Glutamatergic neuron (in vitro differentiated cells): Measurements from ENCODE around the gene IL1RAP. TPM values are rescaled to one million over a fixed set of nuclear protein-coding genes. Genes with fewer than 3 reads are reported as not detected.

ENCODE experiments used
- DNase-seq: peaks from one replicate; pipeline ENCODE4 v3.0.0; 2022
- H3K27ac Mint-ChIP-seq: one replicate; pipeline ENCODE4 v1.8.0; 2020; ENCODE audit warnings: mild to moderate bottlenecking, mixed read lengths, inconsistent platforms; ENCODE audit not compliant: unreplicated experiment
- H3K27me3 Mint-ChIP-seq: one replicate; pipeline ENCODE4 v1.8.0; 2020; ENCODE audit warnings: mild to moderate bottlenecking, moderate library complexity, mixed read lengths, inconsistent platforms; ENCODE audit not compliant: unreplicated experiment
- H3K36me3 Mint-ChIP-seq: one replicate; pipeline ENCODE4 v1.8.0; 2020; ENCODE audit warnings: mild to moderate bottlenecking, mixed read lengths, inconsistent platforms; ENCODE audit not compliant: unreplicated experiment
- H3K4me1 Mint-ChIP-seq: one replicate; pipeline ENCODE4 v1.8.0; 2020; ENCODE audit warnings: mild to moderate bottlenecking, low read depth, mixed read lengths, inconsistent platforms; ENCODE audit not compliant: unreplicated experiment
- H3K4me3 Mint-ChIP-seq: one replicate; pipeline ENCODE4 v1.8.0; 2020; ENCODE audit warnings: mild to moderate bottlenecking, mixed read lengths, inconsistent platforms; ENCODE audit not compliant: unreplicated experiment
- H3K9me3 Mint-ChIP-seq: one replicate; pipeline ENCODE4 v1.8.0; 2020; ENCODE audit warnings: mild to moderate bottlenecking, moderate library complexity, mixed read lengths, inconsistent platforms; ENCODE audit not compliant: unreplicated experiment
- CTCF ChIP-seq: fragments of 200-600 bp; sonication (generic); IDR thresholded peaks from one replicate; pipeline ENCODE4 v1.5.0; 2021; ENCODE audit not compliant: partially characterized antibody, unreplicated experiment
- total RNA-seq: library from RNA; stranded (reverse); fragmentation: NEBNext Ultra II Directional; extraction: Animal tissue kit (Norgen Biotek cat#: 25700); gene quantifications from one replicate; pipeline ENCODE4 v1.2.1, GENCODE V29; 2021; ENCODE audit not compliant: unreplicated experiment

IL1RAP gene
- total RNA-seq, 1 donor from 2014 or later, result 0.37 TPM

GRCh38 chr3:190644035-190644434, 130.2 kb downstream of the IL1RAP start:
- H3K9me3 Mint-ChIP-seq, result no peaks in the 10 kb centered on the region
- no peaks in the 10 kb centered on the region for H3K36me3 Mint-ChIP-seq
- H3K4me3 Mint-ChIP-seq, result no peak overlapping the region
- peaks cover 7% of the 10 kb centered on the region for H3K4me1 Mint-ChIP-seq
- no peak for TF ChIP-seq CTCF
- DNase-seq, result no peak
- H3K27ac Mint-ChIP-seq, result no peak overlapping the region
- H3K27me3 Mint-ChIP-seq, result no peaks in the 10 kb centered on the region

- no peak for DNase-seq
- Mint-ChIP-seq H3K9me3 (no peaks in the 10 kb centered on the region), H3K4me1 (peaks cover 7% of the 10 kb centered on the region), H3K36me3 (no peaks in the 10 kb centered on the region), H3K27me3 (no peaks in the 10 kb centered on the region), H3K27ac (no peak overlapping the region), H3K4me3 (no peak overlapping the region)
- TF ChIP-seq CTCF, result no peak
These were observed 130.9 kb downstream of the IL1RAP start for GRCh38 chr3:190644766-190645165.

- Mint-ChIP-seq H3K9me3 (no peaks in the 10 kb centered on the region), H3K36me3 (no peaks in the 10 kb centered on the region), H3K4me1 (peaks cover 7% of the 10 kb centered on the region), H3K27ac (no peak overlapping the region), H3K27me3 (no peaks in the 10 kb centered on the region), H3K4me3 (no peak overlapping the region)
- no peak for TF ChIP-seq CTCF
- no peak for DNase-seq
These were observed 132.1 kb downstream of the IL1RAP start for GRCh38 chr3:190645932-190646460.

- no peak for TF ChIP-seq CTCF
- H3K36me3 Mint-ChIP-seq, result no peaks in the 10 kb centered on the region
- no peak overlapping the region for H3K27ac Mint-ChIP-seq
- H3K9me3 Mint-ChIP-seq, result no peaks in the 10 kb centered on the region
- no peaks in the 10 kb centered on the region for H3K27me3 Mint-ChIP-seq
- H3K4me3 Mint-ChIP-seq, result no peak overlapping the region
- DNase-seq, result no peak
- H3K4me1 Mint-ChIP-seq, result peaks cover 7% of the 10 kb centered on the region
These were observed 133.1 kb downstream of the IL1RAP start for GRCh38 chr3:190646996-190647395.

- H3K27ac Mint-ChIP-seq, result no peak overlapping the region
- no peak for DNase-seq
- no peaks in the 10 kb centered on the region for H3K27me3 Mint-ChIP-seq
- no peaks in the 10 kb centered on the region for H3K36me3 Mint-ChIP-seq
- no peaks in the 10 kb centered on the region for H3K9me3 Mint-ChIP-seq
- TF ChIP-seq CTCF, result no peak
- H3K4me3 Mint-ChIP-seq, result no peak overlapping the region
- no peaks in the 10 kb centered on the region for H3K4me1 Mint-ChIP-seq
These were observed 142.0 kb downstream of the IL1RAP start for GRCh38 chr3:190655933-190656332.
